Measurements from ENCODE around the gene LILRA2. TPM values are rescaled to one million over a fixed set of nuclear protein-coding genes. Genes with fewer than 3 reads are reported as not detected.

LILRA2 gene
- total and polyA plus RNA-seq, 2 experiments from 2014 or later = not detected

DNA sequence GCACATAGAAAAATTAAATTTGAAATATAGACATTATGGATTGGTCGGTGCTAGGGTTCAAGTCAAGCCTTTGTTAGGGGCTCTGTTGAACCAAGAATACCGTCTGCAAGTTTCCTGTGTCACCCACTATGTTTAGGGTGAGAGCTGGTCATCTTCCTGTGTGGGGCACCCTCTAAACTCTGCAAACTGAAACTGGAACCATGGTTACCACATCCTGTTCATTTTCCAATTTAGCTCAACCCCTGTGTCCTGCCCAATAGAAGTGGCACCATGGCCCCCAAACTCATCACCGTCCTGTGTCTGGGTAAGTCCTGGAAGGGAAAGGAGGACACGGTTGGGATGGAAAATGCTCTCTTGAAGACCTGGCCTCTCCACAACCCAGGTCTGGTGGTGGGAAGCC lies 41.1 kb upstream of the LILRA2 start:
- no peaks in the 10 kb centered on the region for H3K9me3 ChIP-seq (ENCODE audit: low read depth)
- H3K4me2 ChIP-seq (ENCODE audit: unreplicated experiment) = no peak overlapping the region
- H2AFZ ChIP-seq = no peak overlapping the region
- DNase-seq = no peak
- H3K79me2 ChIP-seq (ENCODE audit: insufficient read depth) = no peaks in the 10 kb centered on the region
- no peaks in the 10 kb centered on the region for H3K9me2 ChIP-seq (ENCODE audit: insufficient read depth)
- H3K36me3 ChIP-seq (ENCODE audit: low read depth) = no peaks in the 10 kb centered on the region
- no peak overlapping the region for H3K27ac ChIP-seq
- in situ Hi-C loops (cut with MboI) = no loop called here
- H3K4me3 ChIP-seq = no peak overlapping the region
- H3K27me3 ChIP-seq (replicated peaks; ENCODE audit: insufficient read depth) = no peaks in the 10 kb centered on the region
- H4K20me1 ChIP-seq (ENCODE audit: insufficient read depth) = no peaks in the 10 kb centered on the region
- WGBS, 2 experiments (ENCODE audit: low coverage in 1 of 2, low lambda C conversion rate in 2 of 2, missing lambda C conversion rate in 2 of 2) = 22 to 28% methylated on average over 4 of the region's 4 CpGs
- H3K9ac ChIP-seq = no peak overlapping the region
- no peaks in the 10 kb centered on the region for H3K4me1 ChIP-seq (ENCODE audit: insufficient read depth)
- H3F3A ChIP-seq (ENCODE audit: insufficient read depth) = no peaks in the 10 kb centered on the region
- no peak for TF ChIP-seq EZH2 (IDR thresholded peaks at IDR 0.05; ENCODE audit: insufficient read depth, poor library complexity, severe bottlenecking)
- TF ChIP-seq EZH2phosphoT487 (IDR thresholded peaks at IDR 0.05; ENCODE audit: insufficient read depth, low read depth) = no peak

DNA sequence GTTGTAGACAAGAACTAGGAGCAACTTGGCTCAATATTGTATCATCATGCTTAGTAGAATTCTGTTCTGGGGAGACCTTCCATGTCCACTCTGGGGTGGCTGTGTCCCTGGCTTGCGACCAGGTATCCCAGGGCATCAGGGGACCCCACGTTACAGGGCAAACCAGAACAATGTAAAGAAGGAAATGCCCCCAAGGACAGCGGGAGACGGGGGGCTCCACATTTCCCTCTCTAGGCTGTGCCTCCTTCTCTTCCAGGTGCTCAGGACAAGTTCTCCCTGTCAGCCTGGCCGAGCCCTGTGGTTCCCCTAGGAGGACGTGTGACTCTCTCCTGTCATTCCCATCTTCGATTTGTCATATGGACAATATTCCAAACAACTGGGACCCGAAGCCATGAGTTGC lies 40.1 kb upstream of the LILRA2 start:
- H4K20me1 ChIP-seq (ENCODE audit: insufficient read depth) = no peaks in the 10 kb centered on the region
- H3K27me3 ChIP-seq (replicated peaks; ENCODE audit: insufficient read depth) = no peaks in the 10 kb centered on the region
- no peak overlapping the region for H2AFZ ChIP-seq
- no peak overlapping the region for H3K9ac ChIP-seq
- 20 to 22% methylated on average over 8 of the region's 8 CpGs for WGBS, 2 experiments (ENCODE audit: low coverage in 1 of 2, low lambda C conversion rate in 2 of 2, missing lambda C conversion rate in 2 of 2)
- in situ Hi-C loops (cut with MboI) = no loop called here
- TF ChIP-seq EZH2phosphoT487 (IDR thresholded peaks at IDR 0.05; ENCODE audit: insufficient read depth, low read depth) (no peak), EZH2 (IDR thresholded peaks at IDR 0.05; ENCODE audit: insufficient read depth, poor library complexity, severe bottlenecking) (no peak)
- H3F3A ChIP-seq (ENCODE audit: insufficient read depth) = no peaks in the 10 kb centered on the region
- H3K79me2 ChIP-seq (ENCODE audit: insufficient read depth) = no peaks in the 10 kb centered on the region
- H3K9me2 ChIP-seq (ENCODE audit: insufficient read depth) = no peaks in the 10 kb centered on the region
- no peak overlapping the region for H3K27ac ChIP-seq
- no peak overlapping the region for H3K4me3 ChIP-seq
- no peaks in the 10 kb centered on the region for H3K36me3 ChIP-seq (ENCODE audit: low read depth)
- H3K9me3 ChIP-seq (ENCODE audit: low read depth) = no peaks in the 10 kb centered on the region
- no peak overlapping the region for H3K4me2 ChIP-seq (ENCODE audit: unreplicated experiment)
- no peaks in the 10 kb centered on the region for H3K4me1 ChIP-seq (ENCODE audit: insufficient read depth)
- DNase-seq = no peak

DNA sequence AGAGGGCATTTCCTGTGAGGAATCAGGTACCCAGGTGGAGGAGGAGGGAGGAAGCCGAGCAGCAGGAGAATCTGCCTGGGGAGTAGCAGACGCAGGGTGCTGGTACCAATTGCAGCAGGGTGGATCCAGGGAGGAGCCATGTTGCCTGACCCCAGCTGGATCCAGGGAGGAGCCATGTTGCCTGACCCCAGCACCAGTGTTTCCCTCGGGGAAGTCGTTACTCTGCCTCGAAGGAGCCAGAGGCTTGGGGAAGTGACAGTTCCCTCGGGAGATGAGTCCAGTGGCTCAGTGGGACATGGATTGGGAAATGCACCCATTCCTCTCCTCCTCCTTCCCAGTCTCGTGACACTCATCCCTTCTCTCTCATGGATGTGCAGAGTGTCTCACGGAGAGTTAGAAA lies 39.4 kb upstream of the LILRA2 start:
- H2AFZ ChIP-seq = no peak overlapping the region
- no peaks in the 10 kb centered on the region for H3K36me3 ChIP-seq (ENCODE audit: low read depth)
- H3K4me1 ChIP-seq (ENCODE audit: insufficient read depth) = no peaks in the 10 kb centered on the region
- no peaks in the 10 kb centered on the region for H3K9me2 ChIP-seq (ENCODE audit: insufficient read depth)
- H3K27ac ChIP-seq = no peak overlapping the region
- H3K9me3 ChIP-seq (ENCODE audit: low read depth) = no peaks in the 10 kb centered on the region
- in situ Hi-C loops (cut with MboI) = no loop called here
- no peaks in the 10 kb centered on the region for H3K79me2 ChIP-seq (ENCODE audit: insufficient read depth)
- 14% methylated on average over 8 of the region's 8 CpGs for WGBS, 2 experiments (ENCODE audit: low coverage in 1 of 2, low lambda C conversion rate in 2 of 2, missing lambda C conversion rate in 2 of 2)
- TF ChIP-seq EZH2 (IDR thresholded peaks at IDR 0.05; ENCODE audit: insufficient read depth, poor library complexity, severe bottlenecking) (no peak), EZH2phosphoT487 (IDR thresholded peaks at IDR 0.05; ENCODE audit: insufficient read depth, low read depth) (no peak)
- H3K4me3 ChIP-seq = no peak overlapping the region
- no peaks in the 10 kb centered on the region for H3K27me3 ChIP-seq (replicated peaks; ENCODE audit: insufficient read depth)
- no peak overlapping the region for H3K9ac ChIP-seq
- H3F3A ChIP-seq (ENCODE audit: insufficient read depth) = no peaks in the 10 kb centered on the region
- no peak for DNase-seq
- H3K4me2 ChIP-seq (ENCODE audit: unreplicated experiment) = no peak overlapping the region
- no peaks in the 10 kb centered on the region for H4K20me1 ChIP-seq (ENCODE audit: insufficient read depth)

- H3K9me2 ChIP-seq (ENCODE audit: insufficient read depth) = no peaks in the 10 kb centered on the region
- H3K9me3 ChIP-seq (ENCODE audit: low read depth) = no peaks in the 10 kb centered on the region
- no peaks in the 10 kb centered on the region for H3K27me3 ChIP-seq (replicated peaks; ENCODE audit: insufficient read depth)
- H3K79me2 ChIP-seq (ENCODE audit: insufficient read depth) = no peaks in the 10 kb centered on the region
- 29 to 30% methylated on average over 9 of the region's 9 CpGs for WGBS, 2 experiments (ENCODE audit: low coverage in 1 of 2, low lambda C conversion rate in 2 of 2, missing lambda C conversion rate in 2 of 2)
- H2AFZ ChIP-seq = no peak overlapping the region
- no peak for DNase-seq
- no peak overlapping the region for H3K4me3 ChIP-seq
- in situ Hi-C loops (cut with MboI) = no loop called here
- no peaks in the 10 kb centered on the region for H3F3A ChIP-seq (ENCODE audit: insufficient read depth)
- H4K20me1 ChIP-seq (ENCODE audit: insufficient read depth) = no peaks in the 10 kb centered on the region
- H3K36me3 ChIP-seq (ENCODE audit: low read depth) = no peaks in the 10 kb centered on the region
- H3K4me1 ChIP-seq (ENCODE audit: insufficient read depth) = no peaks in the 10 kb centered on the region
- H3K27ac ChIP-seq = no peak overlapping the region
- no peak for TF ChIP-seq EZH2phosphoT487 (IDR thresholded peaks at IDR 0.05; ENCODE audit: insufficient read depth, low read depth)
- TF ChIP-seq EZH2 (IDR thresholded peaks at IDR 0.05; ENCODE audit: insufficient read depth, poor library complexity, severe bottlenecking) = no peak
- no peak overlapping the region for H3K4me2 ChIP-seq (ENCODE audit: unreplicated experiment)
- H3K9ac ChIP-seq = no peak overlapping the region
Observed at GRCh38 chr19:54535601-54536000, 38.0 kb upstream of the LILRA2 start.

DNA sequence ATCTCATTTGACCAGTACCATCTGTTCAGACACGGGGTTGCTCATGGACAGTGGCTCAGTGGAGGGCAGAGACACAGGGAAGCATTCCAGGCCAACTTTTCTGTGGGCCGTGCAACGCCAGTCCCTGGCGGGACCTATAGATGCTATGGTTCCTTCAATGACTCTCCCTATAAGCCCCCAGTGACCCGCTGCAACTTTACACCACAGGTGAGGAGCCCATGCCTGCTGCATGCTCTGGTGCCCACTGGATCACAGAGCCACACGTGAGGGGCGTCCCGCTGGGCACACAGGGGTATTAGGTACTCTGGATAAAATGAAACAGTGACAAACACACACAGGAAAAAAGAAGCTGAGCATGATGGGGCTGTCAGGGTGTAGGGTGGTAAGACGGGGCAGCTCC lies 36.6 kb upstream of the LILRA2 start:
- no peak overlapping the region for H3K9ac ChIP-seq
- no peak overlapping the region for H3K4me2 ChIP-seq (ENCODE audit: unreplicated experiment)
- no peaks in the 10 kb centered on the region for H3K4me1 ChIP-seq (ENCODE audit: insufficient read depth)
- no peak overlapping the region for H3K4me3 ChIP-seq
- H3K27ac ChIP-seq = no peak overlapping the region
- no peak overlapping the region for H2AFZ ChIP-seq
- H3F3A ChIP-seq (ENCODE audit: insufficient read depth) = no peaks in the 10 kb centered on the region
- H3K36me3 ChIP-seq (ENCODE audit: low read depth) = no peaks in the 10 kb centered on the region
- DNase-seq = no peak
- H4K20me1 ChIP-seq (ENCODE audit: insufficient read depth) = no peaks in the 10 kb centered on the region
- no peaks in the 10 kb centered on the region for H3K9me2 ChIP-seq (ENCODE audit: insufficient read depth)
- in situ Hi-C loops (cut with MboI) = no loop called here
- 22 to 29% methylated on average over 9 of the region's 9 CpGs for WGBS, 2 experiments (ENCODE audit: low coverage in 1 of 2, low lambda C conversion rate in 2 of 2, missing lambda C conversion rate in 2 of 2)
- TF ChIP-seq EZH2 (IDR thresholded peaks at IDR 0.05; ENCODE audit: insufficient read depth, poor library complexity, severe bottlenecking) (no peak), EZH2phosphoT487 (IDR thresholded peaks at IDR 0.05; ENCODE audit: insufficient read depth, low read depth) (no peak)
- no peaks in the 10 kb centered on the region for H3K79me2 ChIP-seq (ENCODE audit: insufficient read depth)
- no peaks in the 10 kb centered on the region for H3K9me3 ChIP-seq (ENCODE audit: low read depth)
- H3K27me3 ChIP-seq (replicated peaks; ENCODE audit: insufficient read depth) = no peaks in the 10 kb centered on the region

Measured in GM23248 (cell line).